Measurements from ENCODE around the gene SEMA5A.

GRCh38 chr5:9564752-9565151 is 18.9 kb upstream of the SEMA5A start:
- no peak for TF ChIP-seq POLR2AphosphoS5 (IDR thresholded peaks at IDR 0.05)
- TF ChIP-seq, protein P1, sequence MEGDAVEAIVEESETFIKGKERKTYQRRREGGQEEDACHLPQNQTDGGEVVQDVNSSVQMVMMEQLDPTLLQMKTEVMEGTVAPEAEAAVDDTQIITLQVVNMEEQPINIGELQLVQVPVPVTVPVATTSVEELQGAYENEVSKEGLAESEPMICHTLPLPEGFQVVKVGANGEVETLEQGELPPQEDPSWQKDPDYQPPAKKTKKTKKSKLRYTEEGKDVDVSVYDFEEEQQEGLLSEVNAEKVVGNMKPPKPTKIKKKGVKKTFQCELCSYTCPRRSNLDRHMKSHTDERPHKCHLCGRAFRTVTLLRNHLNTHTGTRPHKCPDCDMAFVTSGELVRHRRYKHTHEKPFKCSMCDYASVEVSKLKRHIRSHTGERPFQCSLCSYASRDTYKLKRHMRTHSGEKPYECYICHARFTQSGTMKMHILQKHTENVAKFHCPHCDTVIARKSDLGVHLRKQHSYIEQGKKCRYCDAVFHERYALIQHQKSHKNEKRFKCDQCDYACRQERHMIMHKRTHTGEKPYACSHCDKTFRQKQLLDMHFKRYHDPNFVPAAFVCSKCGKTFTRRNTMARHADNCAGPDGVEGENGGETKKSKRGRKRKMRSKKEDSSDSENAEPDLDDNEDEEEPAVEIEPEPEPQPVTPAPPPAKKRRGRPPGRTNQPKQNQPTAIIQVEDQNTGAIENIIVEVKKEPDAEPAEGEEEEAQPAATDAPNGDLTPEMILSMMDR (IDR thresholded peaks at IDR 0.05), result no peak
